ENCODE results near the gene DENND4C. TPM values are rescaled to one million over a fixed set of nuclear protein-coding genes. Genes with fewer than 3 reads are reported as not detected.

DENND4C gene
- total RNA-seq, 1 donor from 2014 or later: 31.4 TPM

DNA sequence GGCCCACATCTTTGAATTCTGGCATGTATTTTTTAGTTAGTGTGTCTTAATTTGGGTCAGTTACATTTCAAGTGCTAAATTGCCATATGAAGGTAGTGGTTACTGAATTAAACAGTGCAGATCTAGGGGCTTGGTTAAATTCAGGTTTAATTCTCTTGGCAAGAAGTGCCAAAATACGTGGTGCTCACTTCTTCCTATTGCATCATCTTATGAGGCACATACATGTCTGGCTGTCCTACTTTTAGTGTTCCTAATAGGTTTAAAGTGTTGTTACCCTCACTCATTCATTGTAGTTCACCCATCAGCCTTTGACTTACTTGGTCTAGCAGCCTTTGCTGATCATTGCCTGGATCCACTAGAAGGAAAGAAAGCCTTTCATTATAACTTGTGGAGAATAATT, 90.0 kb downstream of the DENND4C start:
- no peak for DNase-seq (ENCODE audit: low read depth)
- TF ChIP-seq, protein P1, sequence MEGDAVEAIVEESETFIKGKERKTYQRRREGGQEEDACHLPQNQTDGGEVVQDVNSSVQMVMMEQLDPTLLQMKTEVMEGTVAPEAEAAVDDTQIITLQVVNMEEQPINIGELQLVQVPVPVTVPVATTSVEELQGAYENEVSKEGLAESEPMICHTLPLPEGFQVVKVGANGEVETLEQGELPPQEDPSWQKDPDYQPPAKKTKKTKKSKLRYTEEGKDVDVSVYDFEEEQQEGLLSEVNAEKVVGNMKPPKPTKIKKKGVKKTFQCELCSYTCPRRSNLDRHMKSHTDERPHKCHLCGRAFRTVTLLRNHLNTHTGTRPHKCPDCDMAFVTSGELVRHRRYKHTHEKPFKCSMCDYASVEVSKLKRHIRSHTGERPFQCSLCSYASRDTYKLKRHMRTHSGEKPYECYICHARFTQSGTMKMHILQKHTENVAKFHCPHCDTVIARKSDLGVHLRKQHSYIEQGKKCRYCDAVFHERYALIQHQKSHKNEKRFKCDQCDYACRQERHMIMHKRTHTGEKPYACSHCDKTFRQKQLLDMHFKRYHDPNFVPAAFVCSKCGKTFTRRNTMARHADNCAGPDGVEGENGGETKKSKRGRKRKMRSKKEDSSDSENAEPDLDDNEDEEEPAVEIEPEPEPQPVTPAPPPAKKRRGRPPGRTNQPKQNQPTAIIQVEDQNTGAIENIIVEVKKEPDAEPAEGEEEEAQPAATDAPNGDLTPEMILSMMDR (conservative IDR thresholded peaks at IDR 0.05; ENCODE audit: low read depth, low read length): no peak
- no peak overlapping the region for H3K4me3 ChIP-seq (ENCODE audit: low read depth, low read length)

DNA sequence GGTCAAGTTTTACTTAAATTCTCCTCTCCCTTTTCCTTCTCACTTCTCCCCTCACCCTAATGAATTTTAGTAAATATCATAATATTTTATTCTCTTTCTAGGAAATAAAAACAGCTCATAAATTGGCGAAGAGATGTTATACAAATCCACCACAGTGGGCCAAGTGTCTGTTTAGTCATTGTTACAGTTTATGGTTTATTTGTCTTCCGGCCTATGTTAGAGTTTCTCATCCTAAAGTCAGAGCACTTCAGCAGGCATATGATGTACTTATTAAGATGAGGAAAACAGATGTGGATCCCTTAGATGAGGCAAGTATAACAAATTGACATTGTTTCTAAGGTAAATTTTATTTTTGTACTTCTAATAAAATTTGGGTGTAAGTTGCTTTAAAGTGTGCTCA, 101.4 kb downstream of the DENND4C start:
- DNase-seq (ENCODE audit: low read depth): no peak
- TF ChIP-seq, protein P1 (conservative IDR thresholded peaks at IDR 0.05; ENCODE audit: low read depth, low read length): no peak

GRCh38 chr9:19336166-19336565, 105.7 kb downstream of the DENND4C start:
- H3K4me3 ChIP-seq (ENCODE audit: low read depth, low read length): no peak overlapping the region
- no peak for DNase-seq (ENCODE audit: low read depth)
- TF ChIP-seq, protein P1 (conservative IDR thresholded peaks at IDR 0.05; ENCODE audit: low read depth, low read length): no peak

More for the DNA sequence above, 101.4 kb downstream of the DENND4C start:
- H3K4me3 ChIP-seq (ENCODE audit: low read depth, low read length): no peak overlapping the region

- no peak for DNase-seq (ENCODE audit: low read depth)
- no peak overlapping the region for H3K4me3 ChIP-seq (ENCODE audit: low read depth, low read length)
- TF ChIP-seq, protein P1 (conservative IDR thresholded peaks at IDR 0.05; ENCODE audit: low read depth, low read length): no peak
Measured at GRCh38 chr9:19342947-19343346, 112.5 kb downstream of the DENND4C start.

GRCh38 chr9:19358701-19359100, 128.2 kb downstream of the DENND4C start:
- TF ChIP-seq, protein P1 (conservative IDR thresholded peaks at IDR 0.05; ENCODE audit: low read depth, low read length): no peak
- H3K4me3 ChIP-seq (ENCODE audit: low read depth, low read length): no peak overlapping the region
- DNase-seq (ENCODE audit: low read depth): no peak

DNA sequence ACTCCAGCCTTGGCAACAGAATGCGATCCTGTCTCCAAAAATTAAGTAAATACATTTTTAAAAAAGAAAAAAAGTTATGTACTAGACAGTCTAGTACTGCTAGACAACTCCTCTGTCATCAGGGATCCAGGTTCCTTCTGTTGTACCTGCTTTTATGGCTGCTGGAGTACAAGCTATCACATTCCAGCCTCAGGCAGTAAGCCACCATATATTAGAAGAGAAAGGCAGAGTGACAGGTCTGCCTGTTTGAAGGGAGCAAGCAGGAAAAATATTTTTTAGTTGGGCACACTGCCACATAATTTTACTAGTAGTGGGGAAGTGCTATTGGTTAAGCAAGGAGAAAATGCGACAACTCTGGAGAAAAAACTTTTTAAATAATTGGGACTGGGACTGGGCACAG, 138.6 kb downstream of the DENND4C start:
- TF ChIP-seq, protein P1 (conservative IDR thresholded peaks at IDR 0.05; ENCODE audit: low read depth, low read length): no peak
- DNase-seq (ENCODE audit: low read depth): no peak
- H3K4me3 ChIP-seq (ENCODE audit: low read depth, low read length): no peak overlapping the region

GRCh38 chr9:19371942-19372341, 141.4 kb downstream of the DENND4C start:
- H3K4me3 ChIP-seq (ENCODE audit: low read depth, low read length): no peak overlapping the region
- DNase-seq (ENCODE audit: low read depth): no peak
- TF ChIP-seq, protein P1 (conservative IDR thresholded peaks at IDR 0.05; ENCODE audit: low read depth, low read length): no peak

Data from epithelial cell of proximal tubule (primary cell).